ENCODE results near the gene NUTM1. TPM values are rescaled to one million over a fixed set of nuclear protein-coding genes. Genes with fewer than 3 reads are reported as not detected.
A peak's percentile ranks its signal among the peaks of the same experiment; 100 is the strongest.

NUTM1 gene
- total and polyA plus RNA-seq, 8 donors: 0.04 to 0.06 (median 0.04) TPM; not detected in 5

DNA sequence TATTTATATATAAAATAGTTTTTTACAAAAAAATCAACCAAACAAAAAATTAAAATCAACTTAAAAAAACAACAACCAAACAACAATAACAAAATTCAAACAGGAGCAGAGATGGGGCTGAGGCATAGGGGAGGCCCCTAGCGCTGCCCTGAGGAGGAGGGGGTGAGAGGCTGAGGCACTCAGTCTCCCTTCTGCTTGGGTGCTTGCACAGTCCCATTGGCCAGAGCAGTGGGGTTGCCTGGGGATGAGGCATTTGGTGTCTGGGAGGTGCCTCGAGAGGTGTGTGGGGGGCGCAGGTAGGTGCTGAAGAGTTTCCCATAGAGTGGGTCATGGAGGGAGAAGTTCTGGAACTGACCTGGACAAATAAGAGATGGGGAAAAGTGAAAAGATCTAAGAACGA lies 15.8 kb downstream of the NUTM1 start:
- Histone ChIP-seq H3K36me3 (peaks cover 0 to 67% of the 10 kb centered on the region in 2 donors), H3K4me3 (no peak overlapping the region), H3K27me3 (no peaks in the 10 kb centered on the region), H3K9me3 (no peaks in the 10 kb centered on the region), H3K27ac (no peak overlapping the region), H3K4me1 (no peaks in the 10 kb centered on the region)
- DNase-seq (no peak), ATAC-seq (no peak)
- intact Hi-C loops (cut with DNase I): no loop called here
- TF ChIP-seq, protein P1, sequence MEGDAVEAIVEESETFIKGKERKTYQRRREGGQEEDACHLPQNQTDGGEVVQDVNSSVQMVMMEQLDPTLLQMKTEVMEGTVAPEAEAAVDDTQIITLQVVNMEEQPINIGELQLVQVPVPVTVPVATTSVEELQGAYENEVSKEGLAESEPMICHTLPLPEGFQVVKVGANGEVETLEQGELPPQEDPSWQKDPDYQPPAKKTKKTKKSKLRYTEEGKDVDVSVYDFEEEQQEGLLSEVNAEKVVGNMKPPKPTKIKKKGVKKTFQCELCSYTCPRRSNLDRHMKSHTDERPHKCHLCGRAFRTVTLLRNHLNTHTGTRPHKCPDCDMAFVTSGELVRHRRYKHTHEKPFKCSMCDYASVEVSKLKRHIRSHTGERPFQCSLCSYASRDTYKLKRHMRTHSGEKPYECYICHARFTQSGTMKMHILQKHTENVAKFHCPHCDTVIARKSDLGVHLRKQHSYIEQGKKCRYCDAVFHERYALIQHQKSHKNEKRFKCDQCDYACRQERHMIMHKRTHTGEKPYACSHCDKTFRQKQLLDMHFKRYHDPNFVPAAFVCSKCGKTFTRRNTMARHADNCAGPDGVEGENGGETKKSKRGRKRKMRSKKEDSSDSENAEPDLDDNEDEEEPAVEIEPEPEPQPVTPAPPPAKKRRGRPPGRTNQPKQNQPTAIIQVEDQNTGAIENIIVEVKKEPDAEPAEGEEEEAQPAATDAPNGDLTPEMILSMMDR (IDR thresholded peaks at IDR 0.05): no peak

DNA sequence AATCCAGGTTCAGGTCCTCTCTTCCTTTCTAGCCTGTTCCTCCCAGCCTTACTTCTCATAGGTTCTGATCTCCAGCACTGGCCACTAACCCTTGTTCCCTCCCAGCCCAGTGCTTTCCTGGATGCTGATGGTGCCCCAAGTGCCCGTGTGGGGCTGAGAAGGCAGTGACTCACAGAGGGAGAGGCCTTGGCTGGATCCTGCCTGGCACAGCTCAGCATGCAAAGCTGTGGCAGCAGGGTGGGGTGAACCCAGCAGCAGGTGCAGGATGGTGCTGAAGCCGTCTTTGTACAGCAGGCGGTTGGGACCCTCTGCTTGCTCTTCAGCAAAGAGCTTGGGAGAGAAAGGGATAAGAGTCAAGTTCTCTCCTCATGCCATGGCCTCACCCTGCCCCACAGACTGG lies 16.3 kb downstream of the NUTM1 start:
- no peaks in the 10 kb centered on the region for H3K27me3 ChIP-seq
- TF ChIP-seq, protein P1 (IDR thresholded peaks at IDR 0.05): no peak
- no peaks in the 10 kb centered on the region for H3K9me3 ChIP-seq
- intact Hi-C loops (cut with DNase I): no loop called here
- peak; percentile 36 for ATAC-seq
- DNase-seq: no peak
- H3K4me3 ChIP-seq: no peak overlapping the region
- H3K36me3 ChIP-seq: peaks cover 0 to 67% of the 10 kb centered on the region in 2 donors
- no peak overlapping the region for H3K27ac ChIP-seq
- no peaks in the 10 kb centered on the region for H3K4me1 ChIP-seq

DNA sequence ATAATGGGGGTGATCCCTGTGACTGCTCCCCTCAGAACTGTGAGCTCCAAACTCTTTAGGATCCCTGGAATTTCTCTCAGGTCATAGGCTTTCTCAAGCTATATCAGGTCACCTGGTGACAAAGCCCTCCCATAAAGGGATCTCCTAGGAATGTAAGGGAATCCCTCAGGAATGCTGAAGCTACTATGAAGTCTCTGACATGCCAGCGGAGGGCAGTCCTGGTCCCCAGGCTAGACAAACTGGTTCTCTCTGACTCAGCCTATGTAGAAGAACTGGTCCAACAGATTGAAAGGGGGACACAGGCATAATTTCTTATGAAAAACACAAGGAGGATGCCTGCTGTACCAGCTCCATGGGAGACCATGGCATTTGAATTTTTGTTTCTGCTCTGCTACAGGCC lies 17.2 kb downstream of the NUTM1 start:
- ATAC-seq: no peak
- intact Hi-C loops (cut with DNase I): no loop called here

DNA sequence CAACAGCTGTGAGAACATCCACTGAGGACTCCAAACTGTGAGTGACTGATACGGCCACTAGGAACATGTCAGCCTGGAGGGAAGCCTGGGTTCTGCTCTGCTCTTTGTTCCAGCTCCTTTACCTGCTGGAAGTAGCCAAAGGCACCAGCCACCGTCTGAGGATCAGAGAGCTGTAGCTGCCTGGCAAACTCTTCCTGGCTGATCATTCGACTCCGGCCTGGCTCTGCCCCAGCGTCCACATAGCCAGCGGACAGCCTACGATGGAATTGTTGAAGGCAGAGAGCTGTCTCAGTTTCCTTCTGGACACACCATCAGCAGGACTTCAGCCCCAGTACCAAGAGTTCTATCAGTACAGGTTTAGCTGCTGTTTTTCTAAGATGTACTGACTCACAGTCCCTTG lies 18.2 kb downstream of the NUTM1 start:
- H3K27me3 ChIP-seq: no peaks in the 10 kb centered on the region
- H3K4me1 ChIP-seq: peaks cover 7 to 13% of the 10 kb centered on the region in 2 donors
- DNase-seq: no peak
- no peak for ATAC-seq
- TF ChIP-seq, protein P1 (IDR thresholded peaks at IDR 0.05): no peak
- H3K4me3 ChIP-seq: no peak overlapping the region
- intact Hi-C loops (cut with DNase I): no loop called here
- H3K36me3 ChIP-seq: peaks cover 0 to 56% of the 10 kb centered on the region in 2 donors
- no peak overlapping the region for H3K27ac ChIP-seq
- H3K9me3 ChIP-seq: no peaks in the 10 kb centered on the region

More for the DNA sequence above, 17.2 kb downstream of the NUTM1 start:
- peaks cover 0 to 66% of the 10 kb centered on the region in 2 donors for H3K36me3 ChIP-seq
- TF ChIP-seq, protein P1 (IDR thresholded peaks at IDR 0.05): no peak
- no peak overlapping the region for H3K27ac ChIP-seq
- no peaks in the 10 kb centered on the region for H3K9me3 ChIP-seq
- peaks cover 0 to 4% of the 10 kb centered on the region in 2 donors for H3K4me1 ChIP-seq
- no peak overlapping the region for H3K4me3 ChIP-seq
- H3K27me3 ChIP-seq: no peaks in the 10 kb centered on the region
- no peak for DNase-seq

DNA sequence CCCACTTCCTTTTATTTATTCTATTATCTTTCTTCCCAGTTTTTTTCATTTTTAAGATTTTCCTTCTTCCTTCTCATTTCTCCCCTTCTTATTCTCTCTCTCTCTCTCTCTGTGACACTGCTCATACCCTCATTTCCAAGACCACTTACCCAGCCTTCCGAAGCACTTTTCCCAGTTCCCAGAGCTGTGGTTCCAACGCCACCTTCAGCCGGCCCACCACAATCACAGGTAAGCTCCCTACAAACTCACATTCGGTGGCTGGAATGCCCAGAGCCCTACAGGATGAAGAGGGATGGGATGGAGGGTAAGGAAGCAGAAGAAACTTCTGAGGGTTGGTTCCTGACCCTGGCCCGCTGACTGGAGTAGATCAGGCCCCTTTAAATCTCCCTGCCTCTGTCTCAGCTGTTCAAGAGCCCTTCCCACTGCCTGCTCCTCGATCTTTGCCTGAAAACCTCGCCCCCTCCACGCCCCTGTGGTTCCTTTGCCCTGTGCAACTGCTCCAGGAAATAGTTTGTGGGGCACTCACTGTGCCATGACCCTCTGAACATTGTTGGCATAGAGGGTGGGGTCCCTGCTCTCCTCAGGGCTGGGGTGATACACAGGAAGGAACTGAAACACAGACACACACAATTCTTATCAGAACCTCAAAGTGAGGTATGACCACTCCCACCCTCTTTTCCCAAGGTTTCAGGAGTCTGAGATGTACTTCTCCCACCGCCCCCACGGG lies 19.1 kb downstream of the NUTM1 start:
- DNase-seq: no peak
- Histone ChIP-seq H3K27me3 (no peaks in the 10 kb centered on the region), H3K36me3 (peaks cover 0 to 47% of the 10 kb centered on the region in 2 donors), H3K27ac (no peak overlapping the region), H3K4me1 (peaks cover 7 to 15% of the 10 kb centered on the region in 2 donors), H3K4me3 (no peak overlapping the region), H3K9me3 (no peaks in the 10 kb centered on the region)
- intact Hi-C loops (cut with DNase I): no loop called here
- TF ChIP-seq, protein P1 (IDR thresholded peaks at IDR 0.05): no peak
- ATAC-seq: no peak
